Skeletal muscle satellite cell (primary cell): ENCODE data around the gene CFHR3.
"Not testable (repeated sequence)": the region's sequence is repeated elsewhere in the genome, so short reads cannot be mapped to it uniquely, and the experiment has no call there.

Experiments used
- H3K27me3 ChIP-seq: 2 replicates; pipeline ENCODE4 v1.7.0; 2013; ENCODE audit warnings: low read length; ENCODE audit not compliant: control insufficient read depth, insufficient read depth
- H3K36me3 ChIP-seq: 2 replicates; pipeline ENCODE4 v1.7.0; 2013; ENCODE audit warnings: mild to moderate bottlenecking, control low read depth, low read length; ENCODE audit not compliant: insufficient read depth
- H3K4me1 ChIP-seq: 2 replicates; pipeline ENCODE4 v1.7.0; 2013; ENCODE audit warnings: low read length; ENCODE audit not compliant: control insufficient read depth, insufficient read depth
- H3K4me2 ChIP-seq: 2 replicates; pipeline ENCODE4 v1.7.0; 2013; ENCODE audit warnings: mild to moderate bottlenecking, low read length
- H3K4me3 ChIP-seq: 2 replicates; pipeline ENCODE4 v1.7.0; 2013; ENCODE audit warnings: low read length
- H3K9ac ChIP-seq: 2 replicates; pipeline ENCODE4 v1.7.0; 2013; ENCODE audit warnings: mild to moderate bottlenecking, low read depth, low read length, moderate library complexity
- H3K9me3 ChIP-seq: replicated peaks from 2 replicates; pipeline ENCODE4 v1.7.0; 2013; ENCODE audit warnings: mild to moderate bottlenecking, control low read depth, low read length

Gene CFHR3

DNA sequence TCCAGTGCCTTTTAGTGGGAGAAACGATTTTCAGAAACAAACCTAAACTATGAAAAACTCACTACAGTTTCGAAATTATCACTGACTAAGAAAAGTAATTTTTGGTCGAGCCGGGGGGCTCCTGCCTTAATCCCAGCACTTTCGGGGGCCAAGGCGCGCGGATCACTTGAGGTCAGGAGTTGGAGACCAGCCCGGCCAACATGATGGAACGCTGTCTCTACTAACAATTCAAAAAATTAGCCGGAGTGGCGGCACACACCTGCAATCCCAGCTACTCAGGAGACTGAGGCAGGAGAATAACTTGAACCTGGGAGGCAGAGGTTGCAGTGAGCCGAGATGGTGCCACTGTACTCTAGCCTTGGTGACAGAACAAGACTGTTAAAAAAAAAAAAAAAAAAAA, 3.0 kb downstream of the CFHR3 start:
- Histone ChIP-seq H3K4me3 (no peak overlapping the region), H3K36me3 (no peaks in the 10 kb centered on the region), H3K9me3 (no peaks in the 10 kb centered on the region), H3K27me3 (no peaks in the 10 kb centered on the region), H3K9ac (no peak overlapping the region), H3K4me1 (no peaks in the 10 kb centered on the region), H3K4me2 (no peak overlapping the region)

DNA sequence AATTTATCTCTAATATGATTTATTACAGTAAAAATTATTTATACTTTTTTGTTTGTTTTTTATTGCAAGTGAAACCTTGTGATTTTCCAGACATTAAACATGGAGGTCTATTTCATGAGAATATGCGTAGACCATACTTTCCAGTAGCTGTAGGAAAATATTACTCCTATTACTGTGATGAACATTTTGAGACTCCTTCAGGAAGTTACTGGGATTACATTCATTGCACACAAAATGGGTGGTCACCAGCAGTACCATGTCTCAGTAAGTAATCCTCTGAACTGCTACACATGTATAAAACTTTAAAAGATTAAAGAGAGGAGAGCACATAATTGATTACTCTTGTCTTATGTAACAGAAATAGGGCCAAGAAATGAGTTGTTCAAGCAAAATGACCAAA, 4.5 kb downstream of the CFHR3 start:
- H3K36me3 ChIP-seq: no peaks in the 10 kb centered on the region
- H3K9ac ChIP-seq: no peak overlapping the region
- H3K4me1 ChIP-seq: no peaks in the 10 kb centered on the region
- no peak overlapping the region for H3K4me3 ChIP-seq
- H3K27me3 ChIP-seq: no peaks in the 10 kb centered on the region
- no peaks in the 10 kb centered on the region for H3K9me3 ChIP-seq
- no peak overlapping the region for H3K4me2 ChIP-seq

- not testable (repeated sequence) for H3K4me1 ChIP-seq, H3K4me3 ChIP-seq, H3K9ac ChIP-seq, H3K27me3 ChIP-seq, H3K4me2 ChIP-seq, H3K36me3 ChIP-seq, H3K9me3 ChIP-seq
Observed at GRCh38 chr1:196791252-196791651, 16.6 kb downstream of the CFHR3 start.

GRCh38 chr1:196794103-196794502, 19.5 kb downstream of the CFHR3 start:
- H3K36me3 ChIP-seq, H3K27me3 ChIP-seq, H3K4me3 ChIP-seq, H3K4me2 ChIP-seq, H3K9ac ChIP-seq, H3K9me3 ChIP-seq, H3K4me1 ChIP-seq: not testable (repeated sequence)

DNA sequence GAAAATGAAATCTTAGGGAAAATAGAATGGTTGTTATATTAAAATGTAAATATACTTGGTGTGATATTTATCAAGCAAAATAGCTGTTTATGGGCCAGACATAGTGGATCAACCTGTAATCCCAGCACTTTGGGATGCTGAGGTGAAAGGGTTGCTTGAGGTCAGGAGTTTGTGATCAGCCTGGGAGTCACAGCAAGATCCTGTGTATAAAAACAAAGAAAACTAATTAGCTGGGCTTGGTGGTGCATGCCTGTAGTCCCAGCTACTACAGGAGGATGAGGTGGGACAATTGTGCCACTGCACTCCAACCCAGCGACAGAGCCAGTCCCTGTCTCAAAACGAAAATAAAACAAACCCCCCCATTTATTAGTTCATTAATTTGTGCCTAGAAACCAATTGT, 23.3 kb downstream of the CFHR3 start:
- no peaks in the 10 kb centered on the region for H3K9me3 ChIP-seq
- H3K36me3 ChIP-seq: no peaks in the 10 kb centered on the region
- no peak overlapping the region for H3K4me3 ChIP-seq
- no peaks in the 10 kb centered on the region for H3K27me3 ChIP-seq
- H3K9ac ChIP-seq: no peak overlapping the region
- H3K4me1 ChIP-seq: no peaks in the 10 kb centered on the region
- no peak overlapping the region for H3K4me2 ChIP-seq

DNA sequence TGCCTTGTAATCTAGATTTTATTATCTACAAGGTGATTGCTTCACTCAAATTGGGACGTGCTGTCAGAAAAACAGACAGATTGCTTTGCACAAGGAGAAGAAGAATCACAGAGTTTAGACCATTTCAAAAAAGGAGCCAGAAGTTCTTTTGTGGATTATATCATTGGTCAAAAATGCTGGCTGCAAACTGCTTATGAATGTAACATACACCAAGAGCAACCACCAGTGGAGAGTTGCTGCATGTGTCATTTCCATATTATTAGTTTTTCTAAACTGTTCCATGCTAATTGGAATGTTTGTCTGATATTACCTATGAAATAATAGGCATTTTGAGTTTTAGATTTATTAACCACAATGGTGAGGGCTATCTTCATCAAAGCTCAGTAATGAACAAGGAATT, 27.3 kb downstream of the CFHR3 start:
- not testable (repeated sequence) for H3K27me3 ChIP-seq, H3K4me3 ChIP-seq, H3K36me3 ChIP-seq, H3K9ac ChIP-seq, H3K4me2 ChIP-seq, H3K4me1 ChIP-seq, H3K9me3 ChIP-seq

GRCh38 chr1:196808529-196809235, 34.0 kb downstream of the CFHR3 start:
- Histone ChIP-seq H3K27me3 (no peaks in the 10 kb centered on the region), H3K9ac (no peak overlapping the region), H3K36me3 (no peaks in the 10 kb centered on the region), H3K4me2 (no peak overlapping the region), H3K4me3 (no peak overlapping the region), H3K9me3 (no peaks in the 10 kb centered on the region), H3K4me1 (no peaks in the 10 kb centered on the region)

- not testable (repeated sequence) for H3K9ac ChIP-seq, H3K36me3 ChIP-seq, H3K4me3 ChIP-seq, H3K4me1 ChIP-seq, H3K27me3 ChIP-seq, H3K4me2 ChIP-seq, H3K9me3 ChIP-seq
Observed at GRCh38 chr1:196817442-196817841, 42.8 kb downstream of the CFHR3 start.

DNA sequence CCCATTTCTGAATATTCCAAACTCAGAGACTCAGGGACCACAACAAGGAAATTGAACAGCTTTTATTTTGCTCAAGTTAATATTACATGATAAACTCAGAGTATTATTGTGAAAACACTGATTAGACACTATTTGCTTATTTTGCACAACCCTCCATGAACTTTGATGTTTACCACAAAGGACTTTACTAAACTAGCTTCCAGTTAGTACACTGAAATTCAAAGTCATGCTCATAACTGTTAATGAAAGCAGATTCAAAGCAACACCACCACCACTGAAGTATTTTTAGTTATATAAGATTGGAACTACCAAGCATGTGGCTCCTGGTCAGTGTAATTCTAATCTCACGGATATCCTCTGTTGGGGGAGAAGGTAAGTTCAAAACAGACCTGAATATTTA, 44.9 kb downstream of the CFHR3 start, which contains the start of gene CFHR1:
Gene CFHR1, plus strand, starts transcription at position 201 of the 400 bp plus-strand sequence. Its CDS starts 114 bp downstream, at position 315.
- H3K9ac ChIP-seq, H3K4me1 ChIP-seq, H3K27me3 ChIP-seq: not testable (repeated sequence)

DNA sequence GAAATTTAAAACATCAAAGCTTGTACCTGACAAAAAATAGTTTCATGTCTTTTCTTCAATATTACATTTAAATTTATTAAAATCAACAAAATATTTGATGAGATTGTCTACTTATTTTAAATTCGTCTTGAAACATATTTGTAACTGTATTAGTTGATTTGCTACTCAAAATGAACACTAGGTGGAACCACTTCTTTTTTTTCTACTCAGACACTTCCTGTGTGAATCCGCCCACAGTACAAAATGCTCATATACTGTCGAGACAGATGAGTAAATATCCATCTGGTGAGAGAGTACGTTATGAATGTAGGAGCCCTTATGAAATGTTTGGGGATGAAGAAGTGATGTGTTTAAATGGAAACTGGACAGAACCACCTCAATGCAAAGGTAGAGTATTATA, 53.2 kb downstream of the CFHR3 start:
- not testable (repeated sequence) for H3K9me3 ChIP-seq, H3K36me3 ChIP-seq, H3K4me1 ChIP-seq, H3K4me3 ChIP-seq, H3K27me3 ChIP-seq, H3K4me2 ChIP-seq
- H3K9ac ChIP-seq: peak overlapping the region; percentile 38

More for the DNA sequence above, 44.9 kb downstream of the CFHR3 start, which contains the start of gene CFHR1:
- H3K9me3 ChIP-seq, H3K4me2 ChIP-seq, H3K4me3 ChIP-seq, H3K36me3 ChIP-seq: not testable (repeated sequence)
